ENCODE results near the gene CYP26B1.

DNA sequence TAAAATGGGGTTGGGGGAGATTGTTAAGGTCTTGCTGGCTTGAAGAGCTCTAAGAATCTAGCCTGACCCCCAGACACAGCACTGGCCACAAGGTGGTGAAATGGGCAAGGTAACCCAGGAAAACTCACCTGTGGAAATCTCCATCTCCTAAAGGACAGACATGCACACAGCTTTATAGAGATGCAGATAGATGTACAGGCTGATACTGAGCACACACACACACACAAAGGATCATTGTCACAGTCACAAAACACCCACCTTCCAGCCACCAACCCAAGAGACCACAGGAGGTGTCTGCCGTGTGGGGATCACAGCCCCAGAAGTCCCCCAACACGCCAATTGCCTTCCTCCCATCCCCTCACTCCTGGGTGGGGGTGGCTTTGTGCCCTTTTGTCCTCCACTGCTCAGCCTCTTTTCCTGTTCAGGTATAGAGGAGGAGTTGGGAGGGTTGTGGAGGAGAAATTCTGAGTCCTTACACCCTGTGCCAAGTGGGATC lies 3.2 kb upstream of the CYP26B1 start:
- TF ChIP-seq, protein P1, sequence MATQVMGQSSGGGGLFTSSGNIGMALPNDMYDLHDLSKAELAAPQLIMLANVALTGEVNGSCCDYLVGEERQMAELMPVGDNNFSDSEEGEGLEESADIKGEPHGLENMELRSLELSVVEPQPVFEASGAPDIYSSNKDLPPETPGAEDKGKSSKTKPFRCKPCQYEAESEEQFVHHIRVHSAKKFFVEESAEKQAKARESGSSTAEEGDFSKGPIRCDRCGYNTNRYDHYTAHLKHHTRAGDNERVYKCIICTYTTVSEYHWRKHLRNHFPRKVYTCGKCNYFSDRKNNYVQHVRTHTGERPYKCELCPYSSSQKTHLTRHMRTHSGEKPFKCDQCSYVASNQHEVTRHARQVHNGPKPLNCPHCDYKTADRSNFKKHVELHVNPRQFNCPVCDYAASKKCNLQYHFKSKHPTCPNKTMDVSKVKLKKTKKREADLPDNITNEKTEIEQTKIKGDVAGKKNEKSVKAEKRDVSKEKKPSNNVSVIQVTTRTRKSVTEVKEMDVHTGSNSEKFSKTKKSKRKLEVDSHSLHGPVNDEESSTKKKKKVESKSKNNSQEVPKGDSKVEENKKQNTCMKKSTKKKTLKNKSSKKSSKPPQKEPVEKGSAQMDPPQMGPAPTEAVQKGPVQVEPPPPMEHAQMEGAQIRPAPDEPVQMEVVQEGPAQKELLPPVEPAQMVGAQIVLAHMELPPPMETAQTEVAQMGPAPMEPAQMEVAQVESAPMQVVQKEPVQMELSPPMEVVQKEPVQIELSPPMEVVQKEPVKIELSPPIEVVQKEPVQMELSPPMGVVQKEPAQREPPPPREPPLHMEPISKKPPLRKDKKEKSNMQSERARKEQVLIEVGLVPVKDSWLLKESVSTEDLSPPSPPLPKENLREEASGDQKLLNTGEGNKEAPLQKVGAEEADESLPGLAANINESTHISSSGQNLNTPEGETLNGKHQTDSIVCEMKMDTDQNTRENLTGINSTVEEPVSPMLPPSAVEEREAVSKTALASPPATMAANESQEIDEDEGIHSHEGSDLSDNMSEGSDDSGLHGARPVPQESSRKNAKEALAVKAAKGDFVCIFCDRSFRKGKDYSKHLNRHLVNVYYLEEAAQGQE (IDR thresholded peaks at IDR 0.05), result no peak
- TF ChIP-seq, protein P2, sequence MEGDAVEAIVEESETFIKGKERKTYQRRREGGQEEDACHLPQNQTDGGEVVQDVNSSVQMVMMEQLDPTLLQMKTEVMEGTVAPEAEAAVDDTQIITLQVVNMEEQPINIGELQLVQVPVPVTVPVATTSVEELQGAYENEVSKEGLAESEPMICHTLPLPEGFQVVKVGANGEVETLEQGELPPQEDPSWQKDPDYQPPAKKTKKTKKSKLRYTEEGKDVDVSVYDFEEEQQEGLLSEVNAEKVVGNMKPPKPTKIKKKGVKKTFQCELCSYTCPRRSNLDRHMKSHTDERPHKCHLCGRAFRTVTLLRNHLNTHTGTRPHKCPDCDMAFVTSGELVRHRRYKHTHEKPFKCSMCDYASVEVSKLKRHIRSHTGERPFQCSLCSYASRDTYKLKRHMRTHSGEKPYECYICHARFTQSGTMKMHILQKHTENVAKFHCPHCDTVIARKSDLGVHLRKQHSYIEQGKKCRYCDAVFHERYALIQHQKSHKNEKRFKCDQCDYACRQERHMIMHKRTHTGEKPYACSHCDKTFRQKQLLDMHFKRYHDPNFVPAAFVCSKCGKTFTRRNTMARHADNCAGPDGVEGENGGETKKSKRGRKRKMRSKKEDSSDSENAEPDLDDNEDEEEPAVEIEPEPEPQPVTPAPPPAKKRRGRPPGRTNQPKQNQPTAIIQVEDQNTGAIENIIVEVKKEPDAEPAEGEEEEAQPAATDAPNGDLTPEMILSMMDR (IDR thresholded peaks at IDR 0.05; ENCODE audit: low read depth, low read length, missing input control), result no peak
- TF ChIP-seq, protein P3, sequence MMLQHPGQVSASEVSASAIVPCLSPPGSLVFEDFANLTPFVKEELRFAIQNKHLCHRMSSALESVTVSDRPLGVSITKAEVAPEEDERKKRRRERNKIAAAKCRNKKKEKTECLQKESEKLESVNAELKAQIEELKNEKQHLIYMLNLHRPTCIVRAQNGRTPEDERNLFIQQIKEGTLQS (IDR thresholded peaks at IDR 0.05), result no peak

Data from liver (tissue), 3 donors.